ENCODE results near the gene RPN2. TPM values are rescaled to one million over a fixed set of nuclear protein-coding genes. Genes with fewer than 3 reads are reported as not detected.

Gene RPN2
- polyA plus RNA-seq, 1 of the 3 experiments (the other 2 are of a cell fraction), result 420 TPM

DNA sequence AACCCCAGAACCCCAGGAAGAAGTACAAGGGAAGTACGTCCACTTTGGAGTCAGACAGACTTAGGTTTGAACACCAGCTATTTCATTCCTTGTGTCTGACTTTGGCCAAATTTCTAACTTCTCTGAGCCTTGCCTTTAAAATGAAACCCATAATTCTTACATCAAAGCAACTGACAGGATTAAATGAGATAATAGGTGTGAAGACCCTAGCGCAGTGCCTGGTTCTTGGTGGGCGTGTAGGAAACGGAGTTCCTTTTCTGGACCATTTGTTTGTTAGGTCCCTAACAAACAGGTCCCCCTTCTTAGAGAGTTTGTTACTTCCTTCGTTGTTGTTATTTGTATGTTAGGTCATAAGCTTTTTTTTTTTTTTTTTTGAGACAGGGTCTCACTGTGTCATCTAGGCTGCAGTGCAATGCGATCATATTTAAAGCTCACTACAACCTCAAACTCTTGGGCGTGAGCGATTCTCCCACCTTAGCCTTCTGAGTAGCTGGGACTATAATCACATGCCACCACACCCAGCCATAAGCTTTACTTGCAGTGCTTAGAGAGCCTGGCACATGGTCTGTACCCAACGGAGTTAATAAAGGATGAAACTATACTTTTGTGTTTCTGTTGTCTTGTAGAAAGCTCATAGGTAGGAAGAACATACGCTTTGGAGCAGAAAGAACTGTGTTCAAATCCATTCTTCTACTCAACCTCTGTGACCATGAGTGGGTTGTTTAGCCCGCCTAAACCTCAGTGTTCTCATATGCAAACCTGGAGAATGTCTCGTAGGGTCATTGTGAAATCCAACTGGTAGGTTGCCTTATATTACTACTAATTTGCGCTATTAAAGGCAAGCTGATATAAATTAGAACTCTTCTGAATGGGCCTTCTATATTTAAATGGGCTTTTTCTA is 22.0 kb downstream of the RPN2 start:
- Histone ChIP-seq H3K9me3 (no peaks in the 10 kb centered on the region), H3K79me2 (ENCODE audit: insufficient read depth) (peaks cover 71% of the 10 kb centered on the region), H3K4me1 (ENCODE audit: control insufficient read depth in 1 of 2, insufficient read depth in 2 of 2, low read depth in 1 of 2, low read length in 1 of 2) (peaks cover 13 to 28% of the 10 kb centered on the region in 2 experiments), H3K4me3 (ENCODE audit: low read depth in 2 of 2, low read length in 1 of 2) (no peak overlapping the region; a peak in 1 of 4 replicates), H3K9ac (peak overlapping the region; percentile 61; the same call in 1 of the 2 replicates), H3K27me3 (ENCODE audit: insufficient read depth) (no peaks in the 10 kb centered on the region), H3K9me2 (no peaks in the 10 kb centered on the region), H3K4me2 (peak overlapping the region; percentile 66; the same call in 1 of the 2 replicates), H3K36me3 (replicated peaks in 1 of 2; ENCODE audit: control insufficient read depth in 1 of 2, insufficient read depth in 2 of 2, low read length in 1 of 2) (peaks cover 58 to 70% of the 10 kb centered on the region in 2 experiments), H2AFZ (ENCODE audit: low read depth) (no peak overlapping the region), H4K20me1 (ENCODE audit: insufficient read depth) (peaks cover 34% of the 10 kb centered on the region), H3F3A (replicated peaks; ENCODE audit: insufficient read depth) (peaks cover 10% of the 10 kb centered on the region), H3K27ac (ENCODE audit: low read depth in 2 of 2, low read length in 1 of 2) (peak overlapping the region; percentile 93 to 96)
- TF ChIP-seq POLR2AphosphoS5 (IDR thresholded peaks at IDR 0.05; ENCODE audit: low read depth, low read length), result no peak
- no peak for TF ChIP-seq NFIC (IDR thresholded peaks at IDR 0.05; ENCODE audit: borderline replicate concordance)
- TF ChIP-seq RAD21 (IDR thresholded peaks at IDR 0.05; ENCODE audit: low read length), result no peak
- TF ChIP-seq TCF12 (IDR thresholded peaks at IDR 0.05), result no peak
- TF ChIP-seq SMC3 (IDR thresholded peaks at IDR 0.05; ENCODE audit: low read depth, low read length), result no peak
- no peak for TF ChIP-seq RFX5 (IDR thresholded peaks at IDR 0.05; ENCODE audit: low read length)
- no peak for TF ChIP-seq FOXJ3 (CRISPR knock-in tag; IDR thresholded peaks at IDR 0.05)
- no peak for TF ChIP-seq ZBTB33 (IDR thresholded peaks at IDR 0.05; ENCODE audit: borderline replicate concordance, low read depth)
- no peak for TF ChIP-seq TEAD4 (IDR thresholded peaks at IDR 0.05; ENCODE audit: borderline replicate concordance, insufficient read depth)
- no peak for TF ChIP-seq FOSL2 (IDR thresholded peaks at IDR 0.05; ENCODE audit: borderline replicate concordance, low read depth)
- no peak for TF ChIP-seq MEF2A (IDR thresholded peaks at IDR 0.05; ENCODE audit: borderline replicate concordance, low read depth)
- TF ChIP-seq, protein P1, sequence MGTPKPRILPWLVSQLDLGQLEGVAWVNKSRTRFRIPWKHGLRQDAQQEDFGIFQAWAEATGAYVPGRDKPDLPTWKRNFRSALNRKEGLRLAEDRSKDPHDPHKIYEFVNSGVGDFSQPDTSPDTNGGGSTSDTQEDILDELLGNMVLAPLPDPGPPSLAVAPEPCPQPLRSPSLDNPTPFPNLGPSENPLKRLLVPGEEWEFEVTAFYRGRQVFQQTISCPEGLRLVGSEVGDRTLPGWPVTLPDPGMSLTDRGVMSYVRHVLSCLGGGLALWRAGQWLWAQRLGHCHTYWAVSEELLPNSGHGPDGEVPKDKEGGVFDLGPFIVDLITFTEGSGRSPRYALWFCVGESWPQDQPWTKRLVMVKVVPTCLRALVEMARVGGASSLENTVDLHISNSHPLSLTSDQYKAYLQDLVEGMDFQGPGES (IDR thresholded peaks at IDR 0.05; ENCODE audit: low read depth, low read length), result no peak
- DNase-seq, result no peak
- ChIA-PET POLR2A (interaction anchor here (0.7 kb wide), 1 partner anchor 23 kb away, joined by 3 read pairs; no protein-coding TSS in a partner anchor), CTCF (interaction anchor here (0.6 to 14.0 kb wide), 14 partner anchors 10 to 341 kb away, joined by 3 to 280 read pairs (median 4); partner anchors contain the start of genes BLCAP and MANBAL)
- 92% methylated on average over 13 of the region's 13 CpGs for WGBS (ENCODE audit: low lambda C conversion rate)

GRCh38 chr20:37201827-37202162 is 22.7 kb downstream of the RPN2 start:
- Histone ChIP-seq H3K36me3 (replicated peaks in 1 of 2; ENCODE audit: control insufficient read depth in 1 of 2, insufficient read depth in 2 of 2, low read length in 1 of 2) (peaks cover 61 to 70% of the 10 kb centered on the region in 2 experiments), H3K27ac (ENCODE audit: low read depth in 2 of 2, low read length in 1 of 2) (peak overlapping the region; percentile 93 to 96), H3K9ac (peak overlapping the region; percentile 61), H3K79me2 (ENCODE audit: insufficient read depth) (peaks cover 64% of the 10 kb centered on the region), H3K27me3 (ENCODE audit: insufficient read depth) (no peaks in the 10 kb centered on the region), H3K4me1 (ENCODE audit: control insufficient read depth in 1 of 2, insufficient read depth in 2 of 2, low read depth in 1 of 2, low read length in 1 of 2) (peaks cover 13 to 26% of the 10 kb centered on the region in 2 experiments), H3K9me3 (no peaks in the 10 kb centered on the region), H3F3A (replicated peaks; ENCODE audit: insufficient read depth) (peaks cover 10% of the 10 kb centered on the region), H4K20me1 (ENCODE audit: insufficient read depth) (peaks cover 29% of the 10 kb centered on the region), H3K4me3 (ENCODE audit: low read depth in 2 of 2, low read length in 1 of 2) (peak overlapping the region in 1 of 2 experiments; percentile 23; a peak in 2 of 4 replicates), H2AFZ (ENCODE audit: low read depth) (no peak overlapping the region), H3K9me2 (no peaks in the 10 kb centered on the region), H3K4me2 (peak overlapping the region; percentile 66)
- ChIA-PET CTCF (interaction anchor here (0.7 to 14.0 kb wide), 11 partner anchors 10 to 340 kb away, joined by 3 to 280 read pairs (median 5); partner anchors contain the start of gene BLCAP), POLR2A (interaction anchor here (0.7 kb wide), 1 partner anchor 24 kb away, joined by 3 read pairs; no protein-coding TSS in a partner anchor)
- DNase-seq, result peak; percentile 22
- 18% methylated on average over 2 of the region's 2 CpGs for WGBS (ENCODE audit: low lambda C conversion rate)
- 0 out of 2 replicates have a peak, but pooled peaks have one; percentile 44 for TF ChIP-seq GATA2 (CRISPR knock-in tag; IDR thresholded peaks at IDR 0.05)
- TF ChIP-seq, protein P2, sequence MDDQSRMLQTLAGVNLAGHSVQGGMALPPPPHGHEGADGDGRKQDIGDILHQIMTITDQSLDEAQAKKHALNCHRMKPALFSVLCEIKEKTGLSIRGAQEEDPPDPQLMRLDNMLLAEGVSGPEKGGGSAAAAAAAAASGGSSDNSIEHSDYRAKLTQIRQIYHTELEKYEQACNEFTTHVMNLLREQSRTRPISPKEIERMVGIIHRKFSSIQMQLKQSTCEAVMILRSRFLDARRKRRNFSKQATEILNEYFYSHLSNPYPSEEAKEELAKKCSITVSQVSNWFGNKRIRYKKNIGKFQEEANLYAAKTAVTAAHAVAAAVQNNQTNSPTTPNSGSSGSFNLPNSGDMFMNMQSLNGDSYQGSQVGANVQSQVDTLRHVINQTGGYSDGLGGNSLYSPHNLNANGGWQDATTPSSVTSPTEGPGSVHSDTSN (IDR thresholded peaks at IDR 0.05), result peak; percentile 34
- peak; percentile 51 for TF ChIP-seq TCF12 (IDR thresholded peaks at IDR 0.05)
- TF ChIP-seq USF1 (IDR thresholded peaks at IDR 0.05; ENCODE audit: borderline replicate concordance, low read depth), result no peak
